B cell (primary cell): ENCODE results near the gene ZIC5.

ENCODE experiments used
- CTCF ChIP-seq: fragments of 200-600 bp; IDR thresholded peaks from one replicate; pipeline ENCODE4 v1.8.0; 2022; ENCODE audit warnings: antibody characterized with exemption, mild to moderate bottlenecking
- EZH2 ChIP-seq: IDR thresholded peaks from 2 replicates; pipeline ENCODE4 v1.6.1; 2012; ENCODE audit warnings: borderline replicate concordance, low read depth, mild to moderate bottlenecking, moderate library complexity, low read length; ENCODE audit not compliant: insufficient read depth, poor library complexity, severe bottlenecking

- TF ChIP-seq CTCF (no peak), EZH2 (no peak)
Observed at GRCh38 chr13:99985241-99985874, 13.8 kb upstream of the ZIC5 start.
